WTC11 (cell line): ENCODE data around the gene ADAM22. TPM values are rescaled to one million over a fixed set of nuclear protein-coding genes. Genes with fewer than 3 reads are reported as not detected.

Experiments used
- ATAC-seq: fragments of 200-7000 bp; cut with Tn5 transposase; 2 replicates; pipeline ENCODE4 v1.10.0; 2021; ENCODE audit warnings: mild to moderate bottlenecking, moderate library complexity
- CTCF ChIA-PET: fragments of 300-600 bp; sonication (Branson Sonifier 250); formaldehyde crosslinking; loops from one replicate; lab custom pipeline; 2021; ENCODE audit warnings: antibody characterized with exemption; lab: Charles Lee
- POLR2A ChIA-PET: fragments of 350-600 bp; sonication (Branson Sonifier 250); formaldehyde crosslinking; loops from one replicate; lab custom pipeline; 2021; ENCODE audit warnings: antibody characterized with exemption; lab: Charles Lee
- DNase-seq: peaks from one replicate; pipeline ENCODE4 v3.0.0; 2021; ENCODE audit warnings: low spot score
- H3K27ac Mint-ChIP-seq: 2 replicates; pipeline ENCODE4 v1.8.0; 2021; ENCODE audit warnings: mixed read lengths
- H3K27me3 Mint-ChIP-seq: 2 replicates; pipeline ENCODE4 v1.8.0; 2021; ENCODE audit warnings: low read depth, mild to moderate bottlenecking, moderate library complexity, mixed read lengths
- H3K36me3 Mint-ChIP-seq: 2 replicates; pipeline ENCODE4 v1.8.0; 2021; ENCODE audit warnings: mixed read lengths
- H3K4me1 Mint-ChIP-seq: 2 replicates; pipeline ENCODE4 v1.8.0; 2022; ENCODE audit warnings: mixed read lengths
- H3K4me3 Mint-ChIP-seq: 2 replicates; pipeline ENCODE4 v1.8.0; 2021; ENCODE audit warnings: mild to moderate bottlenecking, moderate library complexity, mixed read lengths
- H3K9me3 Mint-ChIP-seq: 2 replicates; pipeline ENCODE4 v1.8.0; 2021; ENCODE audit warnings: mixed read lengths
- ATF1 ChIP-seq: sonication (generic); formaldehyde crosslinking; IDR thresholded peaks from 2 replicates; pipeline ENCODE4 v1.8.1; 2023; ENCODE audit warnings: mild to moderate bottlenecking, moderate library complexity, missing genetic modification reagents
- CREM ChIP-seq: sonication (generic); formaldehyde crosslinking; IDR thresholded peaks from 2 replicates; pipeline ENCODE4 v1.8.1; 2022; ENCODE audit warnings: mild to moderate bottlenecking, missing genetic modification reagents, moderate library complexity
- E2F4 ChIP-seq: sonication (generic); formaldehyde crosslinking; IDR thresholded peaks from 2 replicates; pipeline ENCODE4 v1.8.1; 2022; ENCODE audit warnings: low read depth, mild to moderate bottlenecking, moderate library complexity, missing genetic modification reagents, borderline replicate concordance
- ELF4 ChIP-seq: sonication (generic); formaldehyde crosslinking; IDR thresholded peaks from 2 replicates; pipeline ENCODE4 v1.8.1; 2022; ENCODE audit warnings: low read depth, mild to moderate bottlenecking, moderate library complexity, missing genetic modification reagents
- ERG ChIP-seq: fragments of 250-450 bp; sonication (Bioruptor Pico); IDR thresholded peaks from 2 replicates; pipeline ENCODE4 v1.8.0; 2021; ENCODE audit warnings: mild to moderate bottlenecking
- ETV6 ChIP-seq: sonication (generic); formaldehyde crosslinking; IDR thresholded peaks from 2 replicates; pipeline ENCODE4 v1.8.1; 2022; ENCODE audit warnings: mild to moderate bottlenecking, missing genetic modification reagents
- JAZF1 ChIP-seq: fragments of 250-450 bp; sonication (Bioruptor Pico); IDR thresholded peaks from 2 replicates; pipeline ENCODE4 v1.9.0; 2021; ENCODE audit warnings: moderate library complexity, mild to moderate bottlenecking, inconsistent platforms
- MAX ChIP-seq: sonication (generic); formaldehyde crosslinking; IDR thresholded peaks from 2 replicates; pipeline ENCODE4 v1.8.0; 2022; ENCODE audit warnings: mild to moderate bottlenecking, missing genetic modification reagents
- STAT6 ChIP-seq: sonication (generic); formaldehyde crosslinking; conservative IDR thresholded peaks from 2 replicates; pipeline ENCODE4 v1.8.1; 2023; ENCODE audit warnings: mild to moderate bottlenecking, low read depth, missing genetic modification reagents, moderate library complexity
- ZBTB21 ChIP-seq: sonication (generic); formaldehyde crosslinking; IDR thresholded peaks from 2 replicates; pipeline ENCODE4 v1.8.1; 2023; ENCODE audit warnings: mild to moderate bottlenecking, missing genetic modification reagents, borderline replicate concordance
- ZMAT4 ChIP-seq: fragments of 250-450 bp; sonication (Bioruptor Pico); IDR thresholded peaks from 2 replicates; pipeline ENCODE4 v1.9.0; 2021; ENCODE audit warnings: mild to moderate bottlenecking
- ZNF121 ChIP-seq: sonication (generic); formaldehyde crosslinking; IDR thresholded peaks from 2 replicates; pipeline ENCODE4 v1.8.0; 2023; ENCODE audit warnings: missing genetic modification reagents
- ZNF263 ChIP-seq: sonication (generic); formaldehyde crosslinking; IDR thresholded peaks from 2 replicates; pipeline ENCODE4 v1.8.1; 2022; ENCODE audit warnings: low read depth, mild to moderate bottlenecking, moderate library complexity, missing genetic modification reagents
- ZNF423 ChIP-seq: fragments of 250-450 bp; sonication (Bioruptor Pico); IDR thresholded peaks from 2 replicates; pipeline ENCODE4 v2.1.2; 2022; ENCODE audit warnings: mild to moderate bottlenecking, moderate library complexity
- ZSCAN18 ChIP-seq: fragments of 250-450 bp; sonication (Bioruptor Pico); IDR thresholded peaks from 2 replicates; pipeline ENCODE4 v2.1.2; 2022; ENCODE audit warnings: mild to moderate bottlenecking, moderate library complexity
- total RNA-seq: library from RNA; stranded (reverse); gene quantifications from 3 replicates; pipeline ENCODE4 v1.2.3, GENCODE V29; 2021

Gene ADAM22
- total RNA-seq, 1 experiment from 2014 or later: 12.4 TPM

- no peak for TF ChIP-seq ZSCAN18 (CRISPR knock-in tag)
- TF ChIP-seq ZNF121 (CRISPR knock-in tag): no peak
- TF ChIP-seq CREM (CRISPR knock-in tag): no peak
- no peak for TF ChIP-seq ETV6
Measured at GRCh38 chr7:88044069-88044468, 110.0 kb downstream of the ADAM22 start (continued).

- no peak for ATAC-seq
- H3K36me3 Mint-ChIP-seq: no peaks in the 10 kb centered on the region
Measured at GRCh38 chr7:88046839-88047573, 113.0 kb downstream of the ADAM22 start.

More at GRCh38 chr7:88046839-88047573, 113.0 kb downstream of the ADAM22 start:
- H3K27ac Mint-ChIP-seq: no peak overlapping the region
- no peaks in the 10 kb centered on the region for H3K27me3 Mint-ChIP-seq
- H3K9me3 Mint-ChIP-seq: no peaks in the 10 kb centered on the region
- no peak overlapping the region for H3K4me3 Mint-ChIP-seq
- no peaks in the 10 kb centered on the region for H3K4me1 Mint-ChIP-seq
- no peak for DNase-seq
- CTCF ChIA-PET: no interaction called here
- POLR2A ChIA-PET: no interaction called here
- TF ChIP-seq ATF1 (CRISPR knock-in tag): no peak
- TF ChIP-seq STAT6: no peak
- no peak for TF ChIP-seq ERG (CRISPR knock-in tag)
- TF ChIP-seq ZNF263: no peak
- TF ChIP-seq ETV6: no peak
- TF ChIP-seq MAX (CRISPR knock-in tag): no peak
- no peak for TF ChIP-seq ELF4 (CRISPR knock-in tag)
- no peak for TF ChIP-seq JAZF1
- TF ChIP-seq ZMAT4 (CRISPR knock-in tag): no peak
- TF ChIP-seq ZNF423 (CRISPR knock-in tag): no peak
- TF ChIP-seq E2F4 (CRISPR knock-in tag): no peak
- TF ChIP-seq ZSCAN18 (CRISPR knock-in tag): no peak
- TF ChIP-seq ZBTB21 (CRISPR knock-in tag): no peak
- no peak for TF ChIP-seq CREM (CRISPR knock-in tag)
